Measurements from ENCODE around the gene C16orf87.
A peak's percentile ranks its signal among the peaks of the same experiment; 100 is the strongest.

The C16orf87 gene

GRCh38 chr16:46832757-46833459, 1.9 kb upstream of the C16orf87 start:
- TF ChIP-seq LEF1 (IDR thresholded peaks at IDR 0.05; ENCODE audit: borderline replicate concordance) (no peak), TARDBP (IDR thresholded peaks at IDR 0.05) (no peak), L3MBTL2 (conservative IDR thresholded peaks at IDR 0.05) (no peak), PKNOX1 (IDR thresholded peaks at IDR 0.05) (no peak), SP1 (IDR thresholded peaks at IDR 0.05) (no peak), FOXA1 (IDR thresholded peaks at IDR 0.05) (no peak), SUZ12 (IDR thresholded peaks at IDR 0.05) (no peak), ELF4 (IDR thresholded peaks at IDR 0.05) (no peak), NFRKB (IDR thresholded peaks at IDR 0.05) (no peak), HDGF (IDR thresholded peaks at IDR 0.05; ENCODE audit: borderline replicate concordance) (no peak), FOXK2 (IDR thresholded peaks at IDR 0.05) (no peak), ARNT (IDR thresholded peaks at IDR 0.05) (no peak), FOXM1 (IDR thresholded peaks at IDR 0.05; ENCODE audit: borderline replicate concordance) (no peak), ZNF384 (IDR thresholded peaks at IDR 0.05) (no peak), BHLHE40 (IDR thresholded peaks at IDR 0.05; ENCODE audit: borderline replicate concordance) (no peak), CTBP1 (IDR thresholded peaks at IDR 0.05; ENCODE audit: borderline replicate concordance) (no peak)
- CTCF ChIA-PET = interaction anchor here (0.6 kb wide), 1 partner anchor 215 kb away, joined by 5 read pairs; no protein-coding TSS in a partner anchor
- POLR2A ChIA-PET = no interaction called here
- DNase-seq (ENCODE audit: extremely low spot score) = no peak

- ChIA-PET POLR2A (interaction anchor here (1.0 kb wide), 1 partner anchor 157 kb away, joined by 3 read pairs; no protein-coding TSS in a partner anchor), CTCF (no interaction called here)
- peak; percentile 40 for DNase-seq (ENCODE audit: extremely low spot score)
- TF ChIP-seq L3MBTL2 (conservative IDR thresholded peaks at IDR 0.05) (no peak), FOXA1 (IDR thresholded peaks at IDR 0.05) (no peak), ARNT (IDR thresholded peaks at IDR 0.05) (no peak)
Measured at GRCh38 chr16:46830417-46830901, 521 bp downstream of the C16orf87 start.

- TF ChIP-seq L3MBTL2 (conservative IDR thresholded peaks at IDR 0.05) (no peak), BHLHE40 (IDR thresholded peaks at IDR 0.05; ENCODE audit: borderline replicate concordance) (no peak), CTBP1 (IDR thresholded peaks at IDR 0.05; ENCODE audit: borderline replicate concordance) (no peak), ELF4 (IDR thresholded peaks at IDR 0.05) (no peak), SUZ12 (IDR thresholded peaks at IDR 0.05) (no peak), PKNOX1 (IDR thresholded peaks at IDR 0.05) (no peak), FOXK2 (IDR thresholded peaks at IDR 0.05) (no peak), SP1 (IDR thresholded peaks at IDR 0.05) (no peak), ARNT (IDR thresholded peaks at IDR 0.05) (no peak), TARDBP (IDR thresholded peaks at IDR 0.05) (no peak), ZNF384 (IDR thresholded peaks at IDR 0.05) (no peak), NFRKB (IDR thresholded peaks at IDR 0.05) (no peak)
- ChIA-PET CTCF (no interaction called here), POLR2A (interaction anchor here (0.9 to 1.3 kb wide), 3 partner anchors 9 to 55 kb away, joined by 3 to 5 read pairs (median 4); partner anchors contain the start of gene GPT2)
- DNase-seq (ENCODE audit: extremely low spot score) = no peak
Measured at GRCh38 chr16:46828943-46829342, 2.0 kb downstream of the C16orf87 start.

GRCh38 chr16:46828292-46828691, 2.7 kb downstream of the C16orf87 start:
- POLR2A ChIA-PET = interaction anchor here (1.3 kb wide), 1 partner anchor 15 kb away, joined by 3 read pairs; no protein-coding TSS in a partner anchor
- CTCF ChIA-PET = no interaction called here
- no peak for DNase-seq (ENCODE audit: extremely low spot score)
- TF ChIP-seq FOXK2 (IDR thresholded peaks at IDR 0.05) (no peak), PKNOX1 (IDR thresholded peaks at IDR 0.05) (0 out of 2 replicates have a peak, but pooled peaks have one; percentile 6)

- ChIA-PET POLR2A (interaction anchor here (1.0 kb wide), 1 partner anchor 37 kb away, joined by 4 read pairs; no protein-coding TSS in a partner anchor), CTCF (no interaction called here)
- TF ChIP-seq LEF1 (IDR thresholded peaks at IDR 0.05; ENCODE audit: borderline replicate concordance) (no peak), SUZ12 (IDR thresholded peaks at IDR 0.05) (no peak), ELF4 (IDR thresholded peaks at IDR 0.05) (no peak), NFRKB (IDR thresholded peaks at IDR 0.05) (no peak), L3MBTL2 (conservative IDR thresholded peaks at IDR 0.05) (no peak), BHLHE40 (IDR thresholded peaks at IDR 0.05; ENCODE audit: borderline replicate concordance) (no peak), TARDBP (IDR thresholded peaks at IDR 0.05) (no peak), SP1 (IDR thresholded peaks at IDR 0.05) (no peak)
- no peak for DNase-seq (ENCODE audit: extremely low spot score)
Measured at GRCh38 chr16:46826631-46827030, 4.3 kb downstream of the C16orf87 start.

GRCh38 chr16:46822270-46822669, 8.7 kb downstream of the C16orf87 start:
- CTCF ChIA-PET = interaction anchor here (0.6 kb wide), 1 partner anchor 20 kb away, joined by 4 read pairs; no protein-coding TSS in a partner anchor
- POLR2A ChIA-PET = no interaction called here
- no peak for DNase-seq (ENCODE audit: extremely low spot score)
- TF ChIP-seq ELF4 (IDR thresholded peaks at IDR 0.05) (no peak), FOXA1 (IDR thresholded peaks at IDR 0.05) (no peak), FOXM1 (IDR thresholded peaks at IDR 0.05; ENCODE audit: borderline replicate concordance) (no peak), LEF1 (IDR thresholded peaks at IDR 0.05; ENCODE audit: borderline replicate concordance) (no peak), NFRKB (IDR thresholded peaks at IDR 0.05) (no peak), BHLHE40 (IDR thresholded peaks at IDR 0.05; ENCODE audit: borderline replicate concordance) (no peak), TARDBP (IDR thresholded peaks at IDR 0.05) (no peak), SUZ12 (IDR thresholded peaks at IDR 0.05) (no peak), HDGF (IDR thresholded peaks at IDR 0.05; ENCODE audit: borderline replicate concordance) (no peak), L3MBTL2 (conservative IDR thresholded peaks at IDR 0.05) (no peak), ZNF384 (IDR thresholded peaks at IDR 0.05) (no peak), FOXK2 (IDR thresholded peaks at IDR 0.05) (no peak), ARNT (IDR thresholded peaks at IDR 0.05) (no peak), PKNOX1 (IDR thresholded peaks at IDR 0.05) (no peak), SP1 (IDR thresholded peaks at IDR 0.05) (no peak), CTBP1 (IDR thresholded peaks at IDR 0.05; ENCODE audit: borderline replicate concordance) (no peak)
